A549 (cell line): Measurements from ENCODE around the gene RASGEF1C.

Source experiments
- KDM5A ChIP-seq: fragments of 200-600 bp; sonication (generic); IDR thresholded peaks from 2 replicates; pipeline ENCODE4 v1.6.1; 2016; ENCODE audit warnings: antibody characterized with exemption, mild to moderate bottlenecking
- POLR2A ChIP-seq: IDR thresholded peaks from 2 replicates; pipeline ENCODE4 v1.6.1; 2012; ENCODE audit warnings: mild to moderate bottlenecking, low read length
- REST ChIP-seq: fragments of 200-600 bp; sonication (generic); IDR thresholded peaks from 2 replicates; pipeline ENCODE4 v1.6.1; 2016; ENCODE audit warnings: antibody characterized with exemption, mild to moderate bottlenecking, moderate library complexity
- RNF2 ChIP-seq: fragments of 200-600 bp; sonication (generic); IDR thresholded peaks from 2 replicates; pipeline ENCODE4 v1.6.1; 2016; ENCODE audit warnings: low read depth, mild to moderate bottlenecking, antibody characterized with exemption, moderate library complexity, borderline replicate concordance
- TF ChIP-seq, protein P1 (sequence below): fragments of >200 bp; sonication (Bioruptor Twin); formaldehyde crosslinking; IDR thresholded peaks from 3 replicates; pipeline ENCODE4 v1.5.1; 2016

- no peak for TF ChIP-seq RNF2
- no peak for TF ChIP-seq KDM5A
- no peak for TF ChIP-seq REST
- TF ChIP-seq POLR2A, result no peak
- TF ChIP-seq, protein P1, sequence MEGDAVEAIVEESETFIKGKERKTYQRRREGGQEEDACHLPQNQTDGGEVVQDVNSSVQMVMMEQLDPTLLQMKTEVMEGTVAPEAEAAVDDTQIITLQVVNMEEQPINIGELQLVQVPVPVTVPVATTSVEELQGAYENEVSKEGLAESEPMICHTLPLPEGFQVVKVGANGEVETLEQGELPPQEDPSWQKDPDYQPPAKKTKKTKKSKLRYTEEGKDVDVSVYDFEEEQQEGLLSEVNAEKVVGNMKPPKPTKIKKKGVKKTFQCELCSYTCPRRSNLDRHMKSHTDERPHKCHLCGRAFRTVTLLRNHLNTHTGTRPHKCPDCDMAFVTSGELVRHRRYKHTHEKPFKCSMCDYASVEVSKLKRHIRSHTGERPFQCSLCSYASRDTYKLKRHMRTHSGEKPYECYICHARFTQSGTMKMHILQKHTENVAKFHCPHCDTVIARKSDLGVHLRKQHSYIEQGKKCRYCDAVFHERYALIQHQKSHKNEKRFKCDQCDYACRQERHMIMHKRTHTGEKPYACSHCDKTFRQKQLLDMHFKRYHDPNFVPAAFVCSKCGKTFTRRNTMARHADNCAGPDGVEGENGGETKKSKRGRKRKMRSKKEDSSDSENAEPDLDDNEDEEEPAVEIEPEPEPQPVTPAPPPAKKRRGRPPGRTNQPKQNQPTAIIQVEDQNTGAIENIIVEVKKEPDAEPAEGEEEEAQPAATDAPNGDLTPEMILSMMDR, result no peak
Observed at GRCh38 chr5:180213256-180213600, 4.2 kb upstream of the RASGEF1C start.
